Retina (tissue), 1 donor: ENCODE results near the gene GNL2.

ENCODE experiments used
- DNase-seq: peaks from one replicate; pipeline ENCODE4 v3.0.0-alpha.2; 2016

GNL2 gene

GRCh38 chr1:37595440-37596181 is at the start of gene GNL2:
GNL2 (minus strand) TSS chr1:37595937; CDS start chr1:37595822, 115 bp downstream.
- DNase-seq, result peak; percentile 99

DNA sequence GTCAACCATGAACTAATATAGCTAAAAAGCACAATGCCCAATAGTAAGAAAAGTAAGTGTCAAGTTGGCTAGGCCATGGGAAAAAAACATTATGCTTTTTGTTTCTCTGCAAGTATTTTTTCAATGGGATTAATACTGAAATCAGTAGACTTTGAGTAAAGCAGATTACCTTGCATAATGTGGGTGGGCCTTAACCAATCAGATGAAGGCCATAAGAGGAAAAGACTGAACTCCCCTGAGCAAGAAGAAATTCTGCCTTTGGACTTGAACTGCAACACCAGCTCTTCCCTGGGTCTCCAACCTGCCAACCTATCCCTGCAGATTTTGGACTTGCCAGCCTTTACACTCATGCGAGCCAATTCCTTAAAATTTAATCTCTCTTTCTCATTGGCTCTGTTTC is 45.3 kb upstream of the GNL2 start:
- DNase-seq, result no peak

DNA sequence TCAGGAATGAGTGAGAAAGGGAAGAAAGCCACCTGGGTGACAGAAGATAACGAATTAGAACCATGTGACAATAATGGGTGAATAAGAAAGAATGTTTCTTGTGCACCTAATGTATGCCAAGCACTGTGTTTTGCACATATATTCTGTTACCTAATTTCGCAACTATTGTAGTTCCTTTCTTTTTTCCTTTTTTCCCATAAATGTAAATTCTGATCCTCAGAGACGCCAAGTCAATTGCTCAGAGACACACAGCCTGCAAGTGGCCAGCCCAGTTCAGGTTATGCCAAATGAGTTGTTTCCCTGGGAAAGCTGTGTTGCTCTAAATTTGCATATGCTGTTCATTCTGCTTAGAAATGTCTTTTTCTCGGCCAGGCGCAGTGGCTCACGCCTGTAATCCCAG is 40.7 kb upstream of the GNL2 start:
- DNase-seq, result no peak

GRCh38 chr1:37634992-37635902 is 39.5 kb upstream of the GNL2 start:
- DNase-seq, result no peak

GRCh38 chr1:37634244-37634991 is 38.7 kb upstream of the GNL2 start, which contains the start of gene RSPO1:
RSPO1 (minus strand) TSS chr1:37634892; CDS start chr1:37629661, 5,231 bp downstream.
- peak; percentile 77 for DNase-seq

DNA sequence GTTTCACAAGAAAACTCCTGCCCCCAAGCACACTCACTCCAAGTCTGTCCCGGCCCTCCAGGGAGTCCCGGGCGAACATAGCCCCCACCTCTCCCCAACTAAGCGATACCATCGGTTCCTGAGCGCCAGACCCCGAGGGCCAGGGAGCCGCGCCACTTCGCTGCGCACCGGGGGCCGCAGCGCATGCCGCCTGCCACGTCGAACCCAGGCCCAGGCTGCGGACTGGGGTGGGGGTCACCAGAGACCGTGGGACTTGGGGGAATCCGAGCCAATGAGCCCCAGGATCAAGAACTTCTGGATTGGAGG is 38.2 kb upstream of the GNL2 start:
- DNase-seq, result no peak

- no peak for DNase-seq
These were observed 37.6 kb upstream of the GNL2 start for GRCh38 chr1:37633040-37633937.

- DNase-seq, result no peak
These were observed 35.3 kb upstream of the GNL2 start for GRCh38 chr1:37631036-37631435.

DNA sequence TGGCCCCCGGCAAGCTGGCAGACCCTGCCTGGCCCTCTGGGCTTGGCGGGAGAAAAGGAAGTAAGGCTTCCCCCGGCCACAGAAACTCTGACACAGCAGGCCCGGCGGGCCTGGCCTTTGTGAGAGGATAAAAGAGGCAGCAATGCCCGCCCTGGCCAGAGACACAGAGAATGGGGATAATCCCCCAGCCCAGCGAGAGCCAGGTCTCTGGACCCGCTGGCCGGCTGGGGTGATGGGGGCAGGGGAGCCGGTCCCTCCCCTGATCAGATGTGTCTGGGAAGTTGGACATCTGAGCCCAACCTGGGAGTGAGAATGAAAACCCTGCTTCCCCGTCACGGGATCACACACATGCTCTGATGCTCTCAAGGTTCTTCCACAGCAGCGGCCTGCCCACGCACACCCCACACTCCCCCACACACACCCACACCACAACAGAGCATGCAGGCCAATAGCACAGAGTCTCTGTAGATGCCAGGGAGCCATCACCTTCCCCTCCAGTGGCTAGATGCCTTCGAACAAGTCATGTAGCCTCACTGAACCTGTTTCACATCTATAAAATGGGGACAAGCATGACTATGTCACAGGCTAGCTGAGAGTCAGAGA is 34.8 kb upstream of the GNL2 start:
- DNase-seq, result no peak

- no peak for DNase-seq
These were observed 34.1 kb upstream of the GNL2 start for GRCh38 chr1:37629726-37630425.

GRCh38 chr1:37629008-37629407 is 33.3 kb upstream of the GNL2 start:
- no peak for DNase-seq

- DNase-seq, result no peak
These were observed 32.4 kb upstream of the GNL2 start for GRCh38 chr1:37628026-37628556.

GRCh38 chr1:37622131-37622530 is 26.4 kb upstream of the GNL2 start:
- no peak for DNase-seq

- DNase-seq, result no peak
These were observed 25.7 kb upstream of the GNL2 start for GRCh38 chr1:37621326-37621870.

DNA sequence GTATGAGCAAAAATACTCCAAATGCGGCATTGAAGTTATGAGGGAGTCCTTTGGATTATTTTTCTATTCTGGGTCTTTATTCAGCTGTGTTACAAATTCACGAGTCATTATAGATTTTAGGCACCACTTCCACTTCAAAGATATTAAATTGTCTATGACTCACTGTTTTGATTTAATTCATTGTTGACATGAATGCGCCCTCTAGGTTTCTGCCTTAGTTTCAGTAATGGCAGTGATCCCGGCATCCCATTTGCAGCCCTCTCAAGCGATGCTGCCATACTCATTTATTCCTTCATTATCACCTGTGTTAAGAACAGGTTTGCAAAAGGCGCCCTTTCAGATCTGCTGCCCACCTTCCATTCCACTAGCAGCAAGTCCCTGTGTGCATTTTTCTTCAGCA is 25.0 kb upstream of the GNL2 start:
- no peak for DNase-seq

- no peak for DNase-seq
These were observed 20.6 kb upstream of the GNL2 start for GRCh38 chr1:37616330-37616729.

GRCh38 chr1:37614105-37614504 is 18.4 kb upstream of the GNL2 start:
- DNase-seq, result no peak

GRCh38 chr1:37612186-37612585 is 16.4 kb upstream of the GNL2 start:
- DNase-seq, result no peak

DNA sequence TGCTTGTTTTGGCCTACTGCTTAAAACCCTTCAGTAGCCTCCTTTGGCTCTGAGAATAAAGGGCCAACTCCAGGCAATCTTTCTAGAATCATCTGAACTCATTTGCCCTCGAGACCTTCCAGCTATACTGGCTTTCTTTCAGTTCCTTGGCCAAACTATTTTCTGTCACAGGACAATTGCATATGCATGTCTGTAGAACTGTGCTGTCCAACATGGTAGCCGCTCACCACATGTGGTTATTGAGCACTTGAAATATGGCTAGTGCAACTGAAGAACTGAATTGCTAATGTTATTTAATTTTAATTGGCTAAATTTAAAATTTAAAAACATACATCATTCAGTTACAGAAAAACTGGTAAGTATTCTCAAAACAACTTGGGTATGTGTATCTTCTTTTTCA is 14.3 kb upstream of the GNL2 start:
- no peak for DNase-seq

DNA sequence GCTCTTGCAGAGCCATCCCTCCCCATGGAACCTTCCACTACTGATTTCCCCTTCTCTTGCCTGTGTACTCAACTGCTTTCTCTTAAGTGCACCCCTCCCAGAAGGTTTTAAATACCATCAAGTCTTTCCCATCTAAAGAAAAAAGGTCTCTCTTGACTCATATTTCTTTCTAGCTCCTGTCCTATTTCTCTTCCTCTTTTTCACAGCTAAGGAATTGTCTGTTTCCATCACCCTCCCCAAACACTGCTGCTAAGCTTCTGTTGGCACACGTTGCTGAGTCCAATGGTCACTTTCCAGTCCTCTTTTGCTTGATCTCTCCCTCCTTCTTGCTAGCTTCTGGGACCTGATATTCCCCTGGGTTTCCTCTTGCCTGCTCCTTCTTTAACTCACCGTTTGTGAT is 13.3 kb upstream of the GNL2 start:
- no peak for DNase-seq
